ENCODE measurements around the gene PAX7. TPM values are rescaled to one million over a fixed set of nuclear protein-coding genes. Genes with fewer than 3 reads are reported as not detected.
A peak's percentile ranks its signal among the peaks of the same experiment; 100 is the strongest.

Gene PAX7
- total and polyA plus RNA-seq, 7 donors: 1.7 to 11.7 (median 3.3) TPM

DNA sequence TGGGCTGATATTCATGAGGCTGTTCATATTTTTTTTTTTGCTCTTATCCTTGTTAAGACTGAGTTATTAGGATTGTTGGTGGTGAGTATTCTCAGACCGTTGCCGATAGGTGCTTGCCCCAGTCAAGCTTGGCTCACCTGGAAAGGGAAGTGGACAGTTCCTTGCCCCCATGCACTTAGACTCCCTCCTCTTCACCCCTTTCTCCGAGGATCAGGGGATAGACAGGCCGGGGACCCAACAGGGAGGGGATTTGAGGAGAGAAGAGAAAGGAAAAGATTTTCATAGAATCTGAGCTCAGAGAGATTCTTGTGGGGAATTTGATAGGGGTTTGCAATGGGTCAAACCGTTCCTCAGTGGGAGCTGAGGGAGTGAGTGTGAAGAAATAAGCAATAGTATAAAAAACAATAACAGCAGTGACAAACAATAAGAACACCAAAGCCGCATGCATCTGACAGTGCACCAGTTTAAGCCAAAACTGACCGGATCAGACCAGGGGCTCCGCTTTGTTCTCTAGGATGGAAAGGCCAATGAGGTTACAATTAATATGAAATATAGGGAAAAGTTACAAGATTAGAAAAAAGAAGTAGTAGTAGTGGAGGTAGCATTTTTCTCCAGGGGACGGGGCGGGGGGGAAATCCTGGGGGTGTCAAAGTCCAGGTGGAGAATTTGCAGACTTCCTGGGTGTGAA is 8.9 kb downstream of the PAX7 start:
- peaks cover 0 to 96% (median 28%) of the 10 kb centered on the region in 3 donors for H3K27me3 ChIP-seq (ENCODE audit: insufficient read depth in 3 of 3, low read length in 2 of 3)
- 14 to 33% (median 27%) methylated on average over 10 of the region's 10 CpGs for WGBS, 3 donors

DNA sequence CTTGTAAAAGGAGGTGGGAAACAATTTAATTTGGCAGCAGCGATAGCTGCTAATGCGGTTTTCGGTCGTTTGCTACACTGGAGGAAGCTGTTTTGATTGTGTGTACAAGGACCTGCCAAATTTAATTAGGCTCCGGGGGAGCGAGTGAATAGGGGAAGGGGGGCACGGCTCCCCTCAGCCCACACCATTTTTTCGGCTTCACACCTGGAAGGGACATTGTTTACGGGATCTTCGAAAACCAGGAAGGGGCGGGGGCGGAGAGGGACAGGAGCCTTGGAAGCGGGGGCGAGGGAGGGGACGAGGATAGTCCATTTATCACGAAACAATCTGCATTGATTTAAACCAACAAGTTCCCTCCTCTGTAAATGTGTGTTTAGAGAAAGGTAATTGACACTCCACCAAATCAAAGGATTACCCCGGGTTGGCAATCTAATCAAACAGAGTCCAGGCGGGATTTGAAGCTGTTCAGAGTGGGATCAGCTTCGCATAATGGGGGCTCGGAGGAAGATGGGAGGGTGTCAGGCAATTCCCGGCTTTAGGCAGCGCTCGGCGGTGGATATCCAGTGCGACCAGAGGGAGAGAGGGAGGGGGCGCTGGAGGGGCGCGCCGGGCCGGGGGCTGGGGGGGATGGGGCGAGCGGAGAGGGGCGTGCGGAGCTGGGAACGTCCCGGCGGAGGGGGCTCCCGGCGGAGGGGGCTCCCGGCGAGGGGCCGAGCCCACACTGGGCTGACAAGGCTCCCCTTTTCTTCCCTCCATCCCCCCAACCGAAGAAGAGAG is 9.8 kb downstream of the PAX7 start:
- TF ChIP-seq, protein P1, sequence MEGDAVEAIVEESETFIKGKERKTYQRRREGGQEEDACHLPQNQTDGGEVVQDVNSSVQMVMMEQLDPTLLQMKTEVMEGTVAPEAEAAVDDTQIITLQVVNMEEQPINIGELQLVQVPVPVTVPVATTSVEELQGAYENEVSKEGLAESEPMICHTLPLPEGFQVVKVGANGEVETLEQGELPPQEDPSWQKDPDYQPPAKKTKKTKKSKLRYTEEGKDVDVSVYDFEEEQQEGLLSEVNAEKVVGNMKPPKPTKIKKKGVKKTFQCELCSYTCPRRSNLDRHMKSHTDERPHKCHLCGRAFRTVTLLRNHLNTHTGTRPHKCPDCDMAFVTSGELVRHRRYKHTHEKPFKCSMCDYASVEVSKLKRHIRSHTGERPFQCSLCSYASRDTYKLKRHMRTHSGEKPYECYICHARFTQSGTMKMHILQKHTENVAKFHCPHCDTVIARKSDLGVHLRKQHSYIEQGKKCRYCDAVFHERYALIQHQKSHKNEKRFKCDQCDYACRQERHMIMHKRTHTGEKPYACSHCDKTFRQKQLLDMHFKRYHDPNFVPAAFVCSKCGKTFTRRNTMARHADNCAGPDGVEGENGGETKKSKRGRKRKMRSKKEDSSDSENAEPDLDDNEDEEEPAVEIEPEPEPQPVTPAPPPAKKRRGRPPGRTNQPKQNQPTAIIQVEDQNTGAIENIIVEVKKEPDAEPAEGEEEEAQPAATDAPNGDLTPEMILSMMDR (IDR thresholded peaks at IDR 0.05): no peak
- DNase-seq (no peak), ATAC-seq (no peak)
- H3K9me3 ChIP-seq: no peaks in the 10 kb centered on the region
- WGBS, 3 donors: 4 to 18% (median 7%) methylated on average over 33 to 43 of the region's 43 CpGs
- peaks cover 0 to 96% (median 28%) of the 10 kb centered on the region in 3 donors for H3K27me3 ChIP-seq (ENCODE audit: insufficient read depth in 3 of 3, low read length in 2 of 3)
- no peak overlapping the region for H3K27ac ChIP-seq
- intact Hi-C loops (cut with DNase I): no loop called here
- no peaks in the 10 kb centered on the region for H3K36me3 ChIP-seq (ENCODE audit: insufficient read depth in 1 of 2, low read depth in 1 of 2)
- H3K4me3 ChIP-seq: peak overlapping the region; percentile 47
- H3K4me1 ChIP-seq: no peaks in the 10 kb centered on the region

More for the DNA sequence above, 8.9 kb downstream of the PAX7 start:
- H3K4me3 ChIP-seq: peak overlapping the region; percentile 47
- ATAC-seq (no peak), DNase-seq (no peak)
- H3K9me3 ChIP-seq: no peaks in the 10 kb centered on the region
- H3K36me3 ChIP-seq (ENCODE audit: insufficient read depth in 1 of 2, low read depth in 1 of 2): no peaks in the 10 kb centered on the region
- intact Hi-C loops (cut with DNase I): no loop called here
- no peaks in the 10 kb centered on the region for H3K4me1 ChIP-seq
- TF ChIP-seq, protein P1 (IDR thresholded peaks at IDR 0.05): no peak
- H3K27ac ChIP-seq: peak overlapping the region; percentile 9

DNA sequence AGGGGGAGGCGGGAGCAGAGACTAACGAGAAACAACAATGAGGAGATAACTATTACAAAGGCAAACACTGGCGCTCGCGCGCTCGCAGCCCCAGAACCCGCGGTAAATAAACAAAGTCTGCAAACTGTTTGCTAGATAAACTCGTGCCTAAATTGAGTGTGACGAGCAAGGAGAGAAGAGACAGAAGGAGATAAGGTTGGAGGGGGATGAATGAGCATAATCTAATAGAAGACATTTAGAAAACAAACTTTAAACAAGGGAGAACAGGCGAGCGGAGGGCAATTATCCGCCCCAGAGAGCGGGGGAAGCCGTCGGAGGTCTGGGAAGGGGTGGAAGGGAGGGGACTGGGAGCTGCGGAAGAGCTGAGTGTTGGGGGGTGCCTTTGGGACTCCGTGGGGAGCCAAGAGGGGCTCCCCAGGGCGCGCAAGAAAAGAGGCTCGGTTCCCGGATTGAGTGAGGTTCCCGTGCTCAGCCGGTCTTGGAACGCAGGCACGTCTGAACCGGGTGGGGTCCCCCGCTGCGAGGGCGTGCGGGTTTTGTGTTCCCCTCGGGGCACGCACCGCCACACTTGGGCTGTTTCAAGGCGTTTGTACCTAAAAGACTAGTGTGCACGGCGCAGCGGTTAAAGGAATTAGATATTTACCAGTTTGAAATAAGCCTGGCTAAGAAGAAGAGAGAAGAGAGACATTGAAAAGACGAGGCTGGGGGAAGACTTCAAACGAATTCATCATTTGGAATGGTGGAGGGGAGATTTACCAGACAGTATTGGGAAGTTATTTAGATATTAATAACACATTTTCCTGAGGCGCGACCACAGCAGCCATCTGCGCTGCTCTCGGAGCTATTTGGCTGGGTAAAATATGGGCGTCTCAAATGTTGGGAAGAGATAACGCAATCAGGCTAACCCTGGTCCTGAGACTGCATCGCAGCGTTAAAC is 10.6 kb downstream of the PAX7 start:
- no peak for ATAC-seq
- H3K27ac ChIP-seq: no peak overlapping the region
- intact Hi-C loops (cut with DNase I): no loop called here
- H3K36me3 ChIP-seq (ENCODE audit: insufficient read depth in 1 of 2, low read depth in 1 of 2): no peaks in the 10 kb centered on the region
- H3K9me3 ChIP-seq: no peaks in the 10 kb centered on the region
- 4 to 8% (median 6%) methylated on average over 47 to 49 of the region's 49 CpGs for WGBS, 3 donors
- H3K27me3 ChIP-seq (ENCODE audit: insufficient read depth in 3 of 3, low read length in 2 of 3): peaks cover 0 to 97% (median 31%) of the 10 kb centered on the region in 3 donors
- DNase-seq: no peak
- no peaks in the 10 kb centered on the region for H3K4me1 ChIP-seq
- TF ChIP-seq, protein P1 (IDR thresholded peaks at IDR 0.05): no peak
- H3K4me3 ChIP-seq: peak overlapping the region; percentile 47

DNA sequence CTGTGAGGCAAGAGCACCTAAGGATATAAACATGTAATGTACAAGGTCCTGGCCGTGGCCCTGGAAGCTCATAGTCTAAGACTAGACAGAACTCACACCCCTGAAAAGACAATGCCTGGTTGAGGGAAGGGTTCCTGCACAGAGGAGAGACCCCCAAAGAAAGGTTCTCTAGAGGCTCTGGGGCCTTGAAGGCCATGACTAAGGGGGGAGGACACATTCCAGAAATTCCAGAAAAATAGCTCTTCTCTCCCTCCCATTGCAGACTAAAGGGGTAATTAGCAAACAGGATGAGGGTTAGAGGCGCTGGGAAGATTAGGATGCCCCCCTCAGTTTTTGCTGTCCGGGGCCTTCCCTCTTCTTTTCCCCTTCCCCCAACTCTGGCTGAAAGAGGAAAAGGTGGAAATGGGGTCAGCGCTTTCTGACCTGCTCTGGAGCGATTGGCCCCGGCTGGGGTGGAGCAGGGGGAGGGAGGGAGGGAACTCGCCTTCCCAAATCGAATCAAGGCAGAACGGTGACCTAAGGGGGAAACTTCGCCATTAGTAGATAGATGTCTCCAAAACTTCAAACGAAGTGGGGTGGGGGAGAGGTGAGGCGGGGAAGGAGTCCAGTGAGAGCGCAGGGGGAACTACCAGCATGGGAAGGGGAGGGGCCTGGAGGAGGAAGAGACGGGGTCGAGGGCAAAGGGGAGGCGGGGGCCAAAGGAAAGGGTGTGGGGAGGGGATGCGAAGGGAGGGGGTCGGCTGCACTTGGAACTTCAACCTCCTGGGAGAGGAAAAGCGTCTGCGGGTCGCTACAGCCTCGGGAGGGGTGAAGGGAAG is 11.8 kb downstream of the PAX7 start:
- ATAC-seq: peak in 2 of 4 donors; percentile 36 to 51
- H3K4me1 ChIP-seq: no peaks in the 10 kb centered on the region
- no peaks in the 10 kb centered on the region for H3K9me3 ChIP-seq
- H3K27me3 ChIP-seq (ENCODE audit: insufficient read depth in 3 of 3, low read length in 2 of 3): peaks cover 0 to 93% (median 28%) of the 10 kb centered on the region in 3 donors
- intact Hi-C loops (cut with DNase I): no loop called here
- no peak for DNase-seq
- TF ChIP-seq, protein P1 (IDR thresholded peaks at IDR 0.05): no peak
- WGBS, 3 donors: 7 to 15% (median 13%) methylated on average over 22 of the region's 22 CpGs
- peak overlapping the region; percentile 63 for H3K27ac ChIP-seq
- H3K36me3 ChIP-seq (ENCODE audit: insufficient read depth in 1 of 2, low read depth in 1 of 2): no peaks in the 10 kb centered on the region
- H3K4me3 ChIP-seq: peak overlapping the region; percentile 57

Measured in psoas muscle (tissue), 8 donors.